Hepatocyte (in vitro differentiated cells): ENCODE data around the gene UNC93B1.

Experiments used
- EZH2 ChIP-seq: fragments of 200-600 bp; sonication (generic); IDR thresholded peaks from 2 replicates; pipeline ENCODE4 v1.6.1; 2016; ENCODE audit warnings: antibody characterized with exemption, mild to moderate bottlenecking, borderline replicate concordance
- EZH2phosphoT487 ChIP-seq: fragments of 200-600 bp; sonication (generic); IDR thresholded peaks from one replicate; pipeline ENCODE4 v1.6.1; 2018; ENCODE audit warnings: antibody characterized with exemption, mild to moderate bottlenecking, low read depth, moderate library complexity; ENCODE audit not compliant: unreplicated experiment, severe bottlenecking
- TF ChIP-seq, protein P1 (sequence below): fragments of 200-600 bp; sonication (generic); IDR thresholded peaks from 2 replicates; pipeline ENCODE4 v1.5.1; 2016; ENCODE audit warnings: antibody characterized with exemption, mild to moderate bottlenecking; ENCODE audit not compliant: poor library complexity

DNA sequence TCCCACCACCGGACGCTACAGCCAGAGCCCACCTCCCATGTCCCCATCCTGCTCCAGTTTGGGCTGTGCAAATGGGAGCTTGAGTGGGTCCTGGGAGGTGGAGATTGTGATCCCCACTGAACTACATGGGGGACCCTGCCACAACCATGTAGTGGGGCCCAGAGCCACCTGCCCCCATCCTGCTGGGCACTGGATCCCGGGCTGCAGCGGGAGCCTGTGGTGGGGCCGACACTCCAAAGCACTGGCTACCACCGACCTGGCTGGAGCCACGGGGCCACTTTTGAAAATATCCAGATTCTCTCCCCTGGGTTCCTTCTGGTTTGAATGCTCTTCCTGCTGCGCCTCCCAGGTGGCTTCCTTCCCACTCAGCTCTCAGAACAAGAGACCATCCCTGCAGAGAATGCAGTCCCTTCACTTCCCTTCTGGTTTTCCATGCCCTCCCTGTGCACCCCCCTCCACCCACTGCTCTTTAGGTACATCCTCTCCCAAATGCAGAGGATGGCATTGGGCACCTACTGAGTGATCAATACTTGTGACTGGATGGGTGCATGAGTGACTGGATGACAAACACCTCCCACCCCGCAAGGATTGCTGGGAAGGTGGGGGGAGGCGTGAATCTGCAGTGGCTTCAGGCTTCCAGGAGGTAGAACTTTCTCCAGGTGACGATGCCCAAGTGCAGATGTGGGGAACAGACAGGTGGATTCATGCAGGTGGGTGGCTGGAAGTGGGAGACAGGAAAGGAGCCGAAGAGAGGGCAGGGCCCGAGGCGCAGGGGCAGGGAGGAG, 846 bp upstream of the UNC93B1 start:
- TF ChIP-seq, protein P1, sequence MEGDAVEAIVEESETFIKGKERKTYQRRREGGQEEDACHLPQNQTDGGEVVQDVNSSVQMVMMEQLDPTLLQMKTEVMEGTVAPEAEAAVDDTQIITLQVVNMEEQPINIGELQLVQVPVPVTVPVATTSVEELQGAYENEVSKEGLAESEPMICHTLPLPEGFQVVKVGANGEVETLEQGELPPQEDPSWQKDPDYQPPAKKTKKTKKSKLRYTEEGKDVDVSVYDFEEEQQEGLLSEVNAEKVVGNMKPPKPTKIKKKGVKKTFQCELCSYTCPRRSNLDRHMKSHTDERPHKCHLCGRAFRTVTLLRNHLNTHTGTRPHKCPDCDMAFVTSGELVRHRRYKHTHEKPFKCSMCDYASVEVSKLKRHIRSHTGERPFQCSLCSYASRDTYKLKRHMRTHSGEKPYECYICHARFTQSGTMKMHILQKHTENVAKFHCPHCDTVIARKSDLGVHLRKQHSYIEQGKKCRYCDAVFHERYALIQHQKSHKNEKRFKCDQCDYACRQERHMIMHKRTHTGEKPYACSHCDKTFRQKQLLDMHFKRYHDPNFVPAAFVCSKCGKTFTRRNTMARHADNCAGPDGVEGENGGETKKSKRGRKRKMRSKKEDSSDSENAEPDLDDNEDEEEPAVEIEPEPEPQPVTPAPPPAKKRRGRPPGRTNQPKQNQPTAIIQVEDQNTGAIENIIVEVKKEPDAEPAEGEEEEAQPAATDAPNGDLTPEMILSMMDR, result no peak
- TF ChIP-seq EZH2phosphoT487, result no peak
- no peak for TF ChIP-seq EZH2
